OCI-LY1 (cell line): ENCODE data around the gene SLC9A9.

Experiments
- H2AFZ ChIP-seq: fragments of 200-600 bp; sonication (generic), shearing (Covaris generic); 2 replicates; pipeline ENCODE4 v1.6.0; 2014; ENCODE audit warnings: antibody characterized with exemption, mild to moderate bottlenecking, low read length
- H3F3A ChIP-seq: fragments of 200-600 bp; sonication (generic), shearing (Covaris generic); 2 replicates; pipeline ENCODE4 v1.6.0; 2014; ENCODE audit warnings: mild to moderate bottlenecking, antibody characterized with exemption, low read length, moderate library complexity; ENCODE audit not compliant: insufficient read depth
- H3K27ac ChIP-seq: fragments of 200-600 bp; sonication (generic); 2 replicates; pipeline ENCODE4 v1.5.1; 2014; ENCODE audit warnings: low read length, mixed run types, mild to moderate bottlenecking, low read depth; ENCODE audit not compliant: poor library complexity, severe bottlenecking
- H3K27me3 ChIP-seq: fragments of 200-600 bp; sonication (generic); 2 replicates; pipeline ENCODE4 v1.6.0; 2014; ENCODE audit warnings: antibody characterized with exemption, mild to moderate bottlenecking, low read length, moderate library complexity; ENCODE audit not compliant: insufficient read depth
- H3K36me3 ChIP-seq: fragments of 200-600 bp; sonication (generic); 2 replicates; pipeline ENCODE4 v1.6.1; 2014; ENCODE audit warnings: mild to moderate bottlenecking, antibody characterized with exemption, low read length, moderate library complexity, mixed read lengths; ENCODE audit not compliant: insufficient read depth
- H3K4me1 ChIP-seq: fragments of 200-600 bp; sonication (generic); 2 replicates; pipeline ENCODE4 v1.5.1; 2014; ENCODE audit warnings: mild to moderate bottlenecking, low read length, moderate library complexity; ENCODE audit not compliant: insufficient read depth, severe bottlenecking
- H3K4me2 ChIP-seq: fragments of 200-600 bp; sonication (generic), shearing (Covaris generic); 2 replicates; pipeline ENCODE4 v1.6.1; 2014; ENCODE audit warnings: low read length
- H3K4me3 ChIP-seq: fragments of 200-600 bp; sonication (generic); 2 replicates; pipeline ENCODE4 v1.5.1; 2014; ENCODE audit warnings: low read length, low read depth, mild to moderate bottlenecking, mixed read lengths; ENCODE audit not compliant: poor library complexity, severe bottlenecking
- H3K79me2 ChIP-seq: fragments of 200-600 bp; shearing (Covaris generic); 2 replicates; pipeline ENCODE4 v1.6.1; 2016; ENCODE audit warnings: mixed run types, low read length, mixed read lengths; ENCODE audit not compliant: insufficient read depth
- H3K9ac ChIP-seq: fragments of 200-600 bp; sonication (generic), shearing (Covaris generic); 2 replicates; pipeline ENCODE4 v1.6.1; 2014; ENCODE audit warnings: mild to moderate bottlenecking, low read length, mixed read lengths
- H3K9me2 ChIP-seq: fragments of 200-600 bp; sonication (generic), shearing (Covaris generic); 2 replicates; pipeline ENCODE4 v1.6.1; 2014; ENCODE audit warnings: low read depth, mild to moderate bottlenecking, low read length, mixed read lengths
- H3K9me3 ChIP-seq: fragments of 200-600 bp; shearing (Covaris generic); 2 replicates; pipeline ENCODE4 v1.6.1; 2014; ENCODE audit warnings: low read length, mixed read lengths
- H4K20me1 ChIP-seq: fragments of 200-600 bp; sonication (generic), shearing (Covaris generic); 2 replicates; pipeline ENCODE4 v1.6.0; 2016; ENCODE audit warnings: mild to moderate bottlenecking, low read length; ENCODE audit not compliant: insufficient read depth
- CTCF ChIP-seq: fragments of 200-600 bp; sonication (generic), shearing (Covaris generic); IDR thresholded peaks from 2 replicates; pipeline ENCODE4 v1.5.1; 2017; ENCODE audit warnings: mild to moderate bottlenecking, antibody characterized with exemption, low read length, moderate library complexity, mixed read lengths
- EZH2 ChIP-seq: fragments of 200-600 bp; sonication (generic), shearing (Covaris generic); IDR thresholded peaks from 2 replicates; pipeline ENCODE4 v1.8.0; 2017; ENCODE audit warnings: borderline replicate concordance, mixed run types, mild to moderate bottlenecking, antibody characterized with exemption, low read length, moderate library complexity, mixed read lengths

The SLC9A9 gene

GRCh38 chr3:143677430-143677829 is 170.8 kb downstream of the SLC9A9 start:
- Histone ChIP-seq H3K79me2 (no peaks in the 10 kb centered on the region), H3K27ac (no peak overlapping the region), H3K4me3 (no peak overlapping the region), H2AFZ (no peak overlapping the region), H3K9me2 (no peaks in the 10 kb centered on the region), H3K9me3 (no peaks in the 10 kb centered on the region), H3K36me3 (no peaks in the 10 kb centered on the region), H3F3A (no peaks in the 10 kb centered on the region), H3K9ac (no peak overlapping the region), H3K27me3 (no peaks in the 10 kb centered on the region), H3K4me2 (no peak overlapping the region), H4K20me1 (no peaks in the 10 kb centered on the region), H3K4me1 (peaks cover 45% of the 10 kb centered on the region)
- TF ChIP-seq CTCF (no peak), EZH2 (no peak)

- H3K79me2 ChIP-seq = no peaks in the 10 kb centered on the region
- H4K20me1 ChIP-seq = no peaks in the 10 kb centered on the region
- H3K9ac ChIP-seq = no peak overlapping the region
- TF ChIP-seq EZH2 (no peak), CTCF (no peak)
- no peaks in the 10 kb centered on the region for H3F3A ChIP-seq
- peaks cover 51% of the 10 kb centered on the region for H3K4me1 ChIP-seq
- H2AFZ ChIP-seq = peak overlapping the region; percentile 11; the same call in 1 of the 2 replicates
- H3K27ac ChIP-seq = no peak overlapping the region
- H3K27me3 ChIP-seq = no peaks in the 10 kb centered on the region
- no peaks in the 10 kb centered on the region for H3K36me3 ChIP-seq
- no peak overlapping the region for H3K4me3 ChIP-seq
- H3K9me2 ChIP-seq = no peaks in the 10 kb centered on the region
- no peaks in the 10 kb centered on the region for H3K9me3 ChIP-seq
- no peak overlapping the region for H3K4me2 ChIP-seq
These were observed 171.5 kb downstream of the SLC9A9 start for GRCh38 chr3:143676747-143677146.

- peak overlapping the region; percentile 42 for H3K27ac ChIP-seq
- no peaks in the 10 kb centered on the region for H3K9me2 ChIP-seq
- no peaks in the 10 kb centered on the region for H3K79me2 ChIP-seq
- H3K4me3 ChIP-seq = no peak overlapping the region
- H3K4me1 ChIP-seq = peaks cover 59% of the 10 kb centered on the region
- H3K27me3 ChIP-seq = no peaks in the 10 kb centered on the region
- H4K20me1 ChIP-seq = no peaks in the 10 kb centered on the region
- H3K9me3 ChIP-seq = no peaks in the 10 kb centered on the region
- no peaks in the 10 kb centered on the region for H3K36me3 ChIP-seq
- no peak overlapping the region for H3K4me2 ChIP-seq
- TF ChIP-seq CTCF (no peak), EZH2 (no peak)
- H2AFZ ChIP-seq = no peak overlapping the region
- no peak overlapping the region for H3K9ac ChIP-seq
- no peaks in the 10 kb centered on the region for H3F3A ChIP-seq
These were observed 172.2 kb downstream of the SLC9A9 start for GRCh38 chr3:143676021-143676420.
